ENCODE results near the gene JAKMIP2. TPM values are rescaled to one million over a fixed set of nuclear protein-coding genes. Genes with fewer than 3 reads are reported as not detected.

JAKMIP2 gene
- polyA plus RNA-seq, 1 donor from 2014 or later = 46.3 TPM

DNA sequence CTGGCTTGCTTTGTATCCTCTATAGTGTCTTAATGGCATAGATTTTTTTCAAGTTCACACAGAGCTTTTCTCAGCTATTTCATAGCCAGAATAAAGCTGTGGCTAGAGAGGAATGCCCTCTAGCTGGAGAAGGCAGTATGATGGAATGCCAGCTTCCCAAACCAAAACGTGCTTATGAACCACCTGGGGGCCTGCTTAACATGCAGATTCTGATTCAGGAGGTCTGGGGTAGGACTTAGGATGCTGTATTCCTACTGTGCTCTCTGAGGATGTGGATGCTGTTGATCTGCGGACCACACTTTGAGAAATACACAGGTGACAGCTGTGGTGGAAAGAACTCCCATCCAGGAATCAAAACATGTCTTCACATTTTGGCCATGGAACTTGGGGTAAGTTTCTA, 222.8 kb downstream of the JAKMIP2 start:
- Histone ChIP-seq H3K36me3 (ENCODE audit: insufficient read depth, low read length) (no peaks in the 10 kb centered on the region), H3K27me3 (ENCODE audit: insufficient read depth, low read depth, low read length) (no peaks in the 10 kb centered on the region), H3K79me2 (replicated peaks; ENCODE audit: insufficient read depth, low read length) (no peaks in the 10 kb centered on the region), H3K9ac (ENCODE audit: low read length) (no peak overlapping the region), H3K9me2 (ENCODE audit: insufficient read depth, low read length) (no peaks in the 10 kb centered on the region), H3F3A (ENCODE audit: insufficient read depth, low read length, poor library complexity, severe bottlenecking) (no peaks in the 10 kb centered on the region), H3K4me3 (ENCODE audit: low read length) (no peak overlapping the region), H3K27ac (ENCODE audit: low read length) (no peak overlapping the region), H2AFZ (ENCODE audit: low read depth, low read length) (no peak overlapping the region), H3K9me3 (ENCODE audit: low read length) (no peaks in the 10 kb centered on the region), H4K20me1 (ENCODE audit: insufficient read depth) (no peaks in the 10 kb centered on the region), H3K4me2 (ENCODE audit: low read length) (no peak overlapping the region)
- no peak for TF ChIP-seq EZH2 (IDR thresholded peaks at IDR 0.05; ENCODE audit: borderline replicate concordance, insufficient read depth, low read length, poor library complexity, severe bottlenecking)
- no peak for TF ChIP-seq EP300 (conservative IDR thresholded peaks at IDR 0.05; ENCODE audit: poor library complexity, severe bottlenecking)
- TF ChIP-seq, protein P1, sequence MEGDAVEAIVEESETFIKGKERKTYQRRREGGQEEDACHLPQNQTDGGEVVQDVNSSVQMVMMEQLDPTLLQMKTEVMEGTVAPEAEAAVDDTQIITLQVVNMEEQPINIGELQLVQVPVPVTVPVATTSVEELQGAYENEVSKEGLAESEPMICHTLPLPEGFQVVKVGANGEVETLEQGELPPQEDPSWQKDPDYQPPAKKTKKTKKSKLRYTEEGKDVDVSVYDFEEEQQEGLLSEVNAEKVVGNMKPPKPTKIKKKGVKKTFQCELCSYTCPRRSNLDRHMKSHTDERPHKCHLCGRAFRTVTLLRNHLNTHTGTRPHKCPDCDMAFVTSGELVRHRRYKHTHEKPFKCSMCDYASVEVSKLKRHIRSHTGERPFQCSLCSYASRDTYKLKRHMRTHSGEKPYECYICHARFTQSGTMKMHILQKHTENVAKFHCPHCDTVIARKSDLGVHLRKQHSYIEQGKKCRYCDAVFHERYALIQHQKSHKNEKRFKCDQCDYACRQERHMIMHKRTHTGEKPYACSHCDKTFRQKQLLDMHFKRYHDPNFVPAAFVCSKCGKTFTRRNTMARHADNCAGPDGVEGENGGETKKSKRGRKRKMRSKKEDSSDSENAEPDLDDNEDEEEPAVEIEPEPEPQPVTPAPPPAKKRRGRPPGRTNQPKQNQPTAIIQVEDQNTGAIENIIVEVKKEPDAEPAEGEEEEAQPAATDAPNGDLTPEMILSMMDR (IDR thresholded peaks at IDR 0.05; ENCODE audit: poor library complexity, severe bottlenecking) = no peak
- no peak for TF ChIP-seq RAD21 (conservative IDR thresholded peaks at IDR 0.05)
- TF ChIP-seq TAF1 (IDR thresholded peaks at IDR 0.05; ENCODE audit: low read depth) = no peak
- no peak for TF ChIP-seq SMC3 (conservative IDR thresholded peaks at IDR 0.05; ENCODE audit: poor library complexity)
- no peak for TF ChIP-seq POLR2AphosphoS5 (IDR thresholded peaks at IDR 0.05)
- no peak for TF ChIP-seq MXI1 (conservative IDR thresholded peaks at IDR 0.05; ENCODE audit: poor library complexity, severe bottlenecking)
- TF ChIP-seq, protein P2, sequence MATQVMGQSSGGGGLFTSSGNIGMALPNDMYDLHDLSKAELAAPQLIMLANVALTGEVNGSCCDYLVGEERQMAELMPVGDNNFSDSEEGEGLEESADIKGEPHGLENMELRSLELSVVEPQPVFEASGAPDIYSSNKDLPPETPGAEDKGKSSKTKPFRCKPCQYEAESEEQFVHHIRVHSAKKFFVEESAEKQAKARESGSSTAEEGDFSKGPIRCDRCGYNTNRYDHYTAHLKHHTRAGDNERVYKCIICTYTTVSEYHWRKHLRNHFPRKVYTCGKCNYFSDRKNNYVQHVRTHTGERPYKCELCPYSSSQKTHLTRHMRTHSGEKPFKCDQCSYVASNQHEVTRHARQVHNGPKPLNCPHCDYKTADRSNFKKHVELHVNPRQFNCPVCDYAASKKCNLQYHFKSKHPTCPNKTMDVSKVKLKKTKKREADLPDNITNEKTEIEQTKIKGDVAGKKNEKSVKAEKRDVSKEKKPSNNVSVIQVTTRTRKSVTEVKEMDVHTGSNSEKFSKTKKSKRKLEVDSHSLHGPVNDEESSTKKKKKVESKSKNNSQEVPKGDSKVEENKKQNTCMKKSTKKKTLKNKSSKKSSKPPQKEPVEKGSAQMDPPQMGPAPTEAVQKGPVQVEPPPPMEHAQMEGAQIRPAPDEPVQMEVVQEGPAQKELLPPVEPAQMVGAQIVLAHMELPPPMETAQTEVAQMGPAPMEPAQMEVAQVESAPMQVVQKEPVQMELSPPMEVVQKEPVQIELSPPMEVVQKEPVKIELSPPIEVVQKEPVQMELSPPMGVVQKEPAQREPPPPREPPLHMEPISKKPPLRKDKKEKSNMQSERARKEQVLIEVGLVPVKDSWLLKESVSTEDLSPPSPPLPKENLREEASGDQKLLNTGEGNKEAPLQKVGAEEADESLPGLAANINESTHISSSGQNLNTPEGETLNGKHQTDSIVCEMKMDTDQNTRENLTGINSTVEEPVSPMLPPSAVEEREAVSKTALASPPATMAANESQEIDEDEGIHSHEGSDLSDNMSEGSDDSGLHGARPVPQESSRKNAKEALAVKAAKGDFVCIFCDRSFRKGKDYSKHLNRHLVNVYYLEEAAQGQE (IDR thresholded peaks at IDR 0.05; ENCODE audit: borderline replicate concordance) = no peak

DNA sequence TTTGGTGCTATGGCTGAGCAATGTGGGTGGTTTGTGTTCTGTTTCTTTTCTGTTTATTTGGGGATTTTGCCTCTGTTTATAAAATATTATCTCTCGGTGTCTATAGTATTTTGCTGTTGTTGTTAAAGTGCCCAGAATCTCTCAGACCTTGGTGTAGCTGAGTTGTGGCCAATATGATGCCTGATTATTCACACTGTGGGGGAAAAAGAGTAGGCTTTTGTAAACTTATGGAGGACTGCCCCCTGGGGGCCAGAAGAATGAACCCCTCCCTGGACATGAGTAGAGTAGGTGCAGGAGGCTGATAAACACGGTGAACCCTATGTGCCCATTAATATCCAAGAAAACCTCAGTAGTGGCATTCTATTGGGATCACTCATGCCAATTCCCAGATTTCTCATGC, 223.7 kb downstream of the JAKMIP2 start:
- Histone ChIP-seq H3K9me3 (ENCODE audit: low read length) (no peaks in the 10 kb centered on the region), H3K9me2 (ENCODE audit: insufficient read depth, low read length) (no peaks in the 10 kb centered on the region), H2AFZ (ENCODE audit: low read depth, low read length) (no peak overlapping the region), H3F3A (ENCODE audit: insufficient read depth, low read length, poor library complexity, severe bottlenecking) (no peaks in the 10 kb centered on the region), H3K79me2 (replicated peaks; ENCODE audit: insufficient read depth, low read length) (no peaks in the 10 kb centered on the region), H3K9ac (ENCODE audit: low read length) (no peak overlapping the region), H4K20me1 (ENCODE audit: insufficient read depth) (no peaks in the 10 kb centered on the region), H3K27me3 (ENCODE audit: insufficient read depth, low read depth, low read length) (no peaks in the 10 kb centered on the region), H3K36me3 (ENCODE audit: insufficient read depth, low read length) (no peaks in the 10 kb centered on the region), H3K4me3 (ENCODE audit: low read length) (no peak overlapping the region), H3K4me2 (ENCODE audit: low read length) (no peak overlapping the region), H3K27ac (ENCODE audit: low read length) (no peak overlapping the region)
- TF ChIP-seq SMC3 (conservative IDR thresholded peaks at IDR 0.05; ENCODE audit: poor library complexity) = no peak
- TF ChIP-seq, protein P2 (IDR thresholded peaks at IDR 0.05; ENCODE audit: borderline replicate concordance) = no peak
- TF ChIP-seq EZH2 (IDR thresholded peaks at IDR 0.05; ENCODE audit: borderline replicate concordance, insufficient read depth, low read length, poor library complexity, severe bottlenecking) = no peak
- TF ChIP-seq RAD21 (conservative IDR thresholded peaks at IDR 0.05) = no peak
- no peak for TF ChIP-seq POLR2AphosphoS5 (IDR thresholded peaks at IDR 0.05)
- no peak for TF ChIP-seq TAF1 (IDR thresholded peaks at IDR 0.05; ENCODE audit: low read depth)
- TF ChIP-seq MXI1 (conservative IDR thresholded peaks at IDR 0.05; ENCODE audit: poor library complexity, severe bottlenecking) = no peak
- TF ChIP-seq, protein P1 (IDR thresholded peaks at IDR 0.05; ENCODE audit: poor library complexity, severe bottlenecking) = no peak
- TF ChIP-seq EP300 (conservative IDR thresholded peaks at IDR 0.05; ENCODE audit: poor library complexity, severe bottlenecking) = no peak
